H1 (cell line): ENCODE measurements around the gene MPRIP.

Experiments
- CEBPB ChIP-seq: IDR thresholded peaks from 2 replicates; pipeline ENCODE4 v1.6.1; 2012; ENCODE audit warnings: low read depth, low read length
- CREB1 ChIP-seq: IDR thresholded peaks from 2 replicates; pipeline ENCODE4 v1.6.1; 2012; ENCODE audit warnings: inconsistent platforms
- CTCF ChIP-seq, 3 experiments: IDR thresholded peaks; 1 replicate in 2 of 3; 2 replicates in 1 of 3; pipeline versions ENCODE4 v1.5.1 to v1.6.1; 2011; ENCODE audit warnings: low read length in 3 of 3, mild to moderate bottlenecking in 3 of 3, inconsistent platforms in 2 of 3, low read depth in 1 of 3, moderate library complexity in 1 of 3; ENCODE audit not compliant: insufficient read depth in 1 of 3; ENCODE audit errors: control extremely low read depth in 1 of 3
- GTF2F1 ChIP-seq: IDR thresholded peaks from 2 replicates; pipeline ENCODE4 v1.6.1; 2012; ENCODE audit warnings: low read depth, low read length, improper control_type of control experiment, borderline replicate concordance

- TF ChIP-seq CEBPB (no peak), CTCF (IDR thresholded peaks at IDR 0.05; ENCODE audit: control extremely low read depth in 1 of 3, insufficient read depth in 1 of 3, low read depth in 1 of 3, low read length in 3 of 3) (no peak), GTF2F1 (no peak), CREB1 (no peak)
These were observed 123.5 kb downstream of the MPRIP start for GRCh38 chr17:17165666-17166308.
